Hematopoietic multipotent progenitor cell treated with erythropoietin and hydrocortisone succinate and interleukin-3 and kit ligand, for 15 days (in vitro differentiated cells): ENCODE data around the gene TMPRSS9.

Experiments
- DNase-seq: peaks from one replicate; pipeline ENCODE4 v3.0.0-alpha.2; 2015; ENCODE audit warnings: low spot score

Gene TMPRSS9

GRCh38 chr19:2359992-2360685 lies at the start of gene TMPRSS9:
Gene TMPRSS9 (plus strand): TSS chr19:2360265. CDS start chr19:2389786, 29,521 bp downstream.
- DNase-seq = no peak

DNA sequence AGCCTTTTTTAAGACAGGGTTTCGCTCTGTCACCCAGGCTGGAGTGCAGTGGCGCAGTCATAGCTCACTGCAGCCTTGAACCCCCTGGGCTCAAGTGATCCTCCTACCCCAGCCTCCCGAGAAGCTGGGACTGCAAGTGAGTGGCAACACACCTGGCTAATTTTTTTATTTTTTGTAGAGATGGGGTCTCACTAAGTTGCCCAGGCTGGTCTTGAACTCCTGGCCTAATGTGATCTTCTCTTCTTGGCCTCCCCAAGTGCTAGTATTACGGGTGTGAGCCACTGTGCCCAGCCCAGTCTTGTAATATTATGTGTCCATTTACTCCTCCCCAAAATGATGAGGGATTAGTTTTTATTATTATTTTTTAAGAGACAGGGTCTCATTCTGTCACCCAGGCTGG lies 49.0 kb upstream of the TMPRSS9 start:
- DNase-seq = no peak

- DNase-seq = no peak
These were observed 47.1 kb upstream of the TMPRSS9 start for GRCh38 chr19:2312820-2313501.

DNA sequence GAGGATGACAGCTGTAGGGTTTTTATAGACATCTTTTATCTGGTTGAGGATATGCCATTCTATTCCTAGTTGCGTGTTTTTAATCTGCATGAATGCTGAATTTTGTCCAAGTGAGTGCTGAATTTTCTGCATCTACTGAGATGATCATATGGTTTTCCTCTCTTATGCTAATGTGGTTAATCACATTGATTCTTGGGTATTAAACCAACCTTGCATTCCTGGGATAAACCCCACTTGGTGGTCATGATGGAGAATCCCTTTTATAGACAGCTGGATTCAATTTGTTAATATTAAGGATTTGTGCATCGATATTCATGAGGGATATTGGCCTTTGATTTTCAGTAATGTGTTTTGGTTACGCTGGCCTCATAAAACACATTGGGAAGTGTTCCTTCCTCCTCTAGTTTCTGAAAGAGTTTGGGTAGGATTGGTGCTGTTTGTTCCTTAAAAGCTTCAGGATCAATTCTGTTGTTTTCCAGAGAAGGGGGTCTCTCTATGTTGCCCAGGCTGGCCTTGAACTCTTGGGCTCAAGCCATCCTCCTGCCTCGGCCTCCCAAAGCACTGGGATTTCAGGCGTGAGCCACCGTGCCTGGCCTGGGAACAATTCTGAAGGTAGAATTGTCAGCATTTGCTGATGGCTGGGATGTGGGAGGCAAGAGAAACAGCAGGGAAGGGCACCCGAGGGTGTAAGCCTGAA lies 44.8 kb upstream of the TMPRSS9 start:
- DNase-seq = no peak

DNA sequence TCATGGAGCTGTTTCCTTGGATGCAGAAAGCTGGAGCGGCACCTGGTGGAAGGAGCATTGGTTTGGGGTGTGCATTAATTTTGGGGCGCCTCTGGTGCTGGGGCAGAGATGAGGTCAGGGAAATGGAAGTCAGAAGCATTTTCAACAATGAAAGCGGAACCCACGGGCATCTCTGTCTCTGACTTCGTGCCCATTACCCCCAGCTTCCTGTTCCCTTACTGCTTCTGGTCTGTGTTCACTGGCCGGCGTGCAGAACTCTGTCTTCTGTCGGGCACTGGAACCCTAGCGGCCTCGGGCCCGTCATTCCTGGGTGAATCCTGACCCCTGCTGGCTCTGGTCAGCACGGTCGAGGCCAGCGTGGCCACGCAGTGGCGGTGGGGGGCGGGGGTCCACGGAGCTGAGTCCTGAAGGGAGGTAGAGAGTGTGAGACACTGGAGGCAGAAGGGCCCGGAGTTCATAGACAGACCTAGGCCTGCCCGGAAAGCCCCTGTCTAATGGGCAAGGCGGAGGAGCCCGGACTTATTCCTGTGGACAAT lies 44.2 kb upstream of the TMPRSS9 start:
- DNase-seq = no peak

DNA sequence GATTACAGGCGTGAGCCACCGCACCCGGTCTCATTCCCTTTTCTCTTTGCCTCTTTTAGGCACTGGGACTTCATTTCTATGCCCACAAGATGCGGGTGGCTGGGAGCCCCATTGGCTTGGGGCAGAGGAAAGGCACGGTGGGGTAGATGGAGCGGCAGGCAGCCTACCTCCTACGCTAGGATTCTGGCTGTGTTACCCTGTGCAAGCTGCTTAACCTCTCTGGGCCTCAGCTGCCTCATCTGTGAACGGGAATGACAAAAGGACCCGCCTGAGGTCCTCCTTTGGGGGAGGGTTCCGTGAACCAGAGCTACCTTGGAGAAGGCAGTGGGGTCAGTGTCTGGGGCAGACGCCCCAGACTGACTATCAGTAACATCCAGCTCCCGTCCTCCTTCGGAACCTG lies 42.8 kb upstream of the TMPRSS9 start:
- no peak for DNase-seq

DNA sequence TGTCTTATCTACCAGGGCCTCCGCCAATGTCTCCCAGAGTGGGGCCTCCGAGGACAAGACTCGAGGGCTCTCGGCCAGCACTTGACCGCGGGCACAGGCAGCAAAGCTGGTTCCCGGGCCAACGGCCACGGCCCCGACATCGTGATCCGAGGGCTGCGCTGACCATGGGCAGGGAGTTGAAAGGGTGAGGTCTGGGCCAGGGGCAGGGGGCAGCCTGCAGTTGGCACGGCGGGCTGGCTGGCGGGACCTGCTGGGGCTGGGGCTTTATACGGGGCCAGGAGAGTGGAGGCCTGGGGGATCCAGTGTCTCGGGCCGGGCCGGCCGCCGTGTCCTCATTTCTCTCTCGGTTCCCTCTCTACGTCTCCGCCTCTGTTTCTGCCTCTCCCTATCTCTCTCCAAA lies 42.3 kb upstream of the TMPRSS9 start:
- DNase-seq = no peak

DNA sequence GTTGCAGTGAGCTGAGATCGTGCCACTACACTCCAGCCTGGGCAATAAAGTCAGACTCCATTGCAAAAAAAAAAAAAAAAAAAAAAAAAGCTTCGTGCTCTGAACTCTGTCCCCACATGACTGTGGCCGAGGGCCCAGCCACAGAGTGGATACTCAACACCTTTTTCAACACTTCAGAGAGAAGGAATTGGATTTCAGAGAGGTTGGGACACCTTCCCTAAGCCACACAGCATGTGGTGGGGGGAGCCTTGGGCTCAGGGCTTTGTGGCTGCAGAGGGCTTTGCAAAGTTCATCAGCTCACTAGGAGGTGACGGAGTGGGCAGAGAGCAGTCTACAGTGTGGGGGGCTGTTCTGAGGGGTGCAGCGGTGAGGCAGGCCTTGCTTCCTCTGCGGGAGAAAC lies 41.1 kb upstream of the TMPRSS9 start:
- DNase-seq = no peak

DNA sequence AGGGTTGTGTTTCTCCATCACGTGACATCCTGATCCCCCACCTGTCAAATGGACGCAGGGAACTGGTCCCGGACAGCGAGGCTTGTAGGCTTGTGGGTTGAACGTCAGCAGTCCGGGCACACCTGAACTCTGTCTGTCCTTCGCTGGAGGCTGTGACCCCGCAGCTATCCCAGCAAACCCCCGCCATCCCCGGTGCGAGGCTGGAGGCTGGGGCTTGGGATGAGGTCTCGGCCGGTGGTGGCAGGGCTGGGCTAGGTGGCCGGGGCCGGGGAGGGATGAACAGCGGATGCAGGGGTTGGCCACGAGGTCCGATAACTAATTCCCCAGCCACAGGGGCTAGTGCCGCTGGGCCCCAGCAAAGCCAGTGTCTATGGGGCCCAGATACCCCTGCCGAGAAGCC lies 40.5 kb upstream of the TMPRSS9 start:
- DNase-seq = no peak

- no peak for DNase-seq
These were observed 40.0 kb upstream of the TMPRSS9 start for GRCh38 chr19:2320049-2320448.

DNA sequence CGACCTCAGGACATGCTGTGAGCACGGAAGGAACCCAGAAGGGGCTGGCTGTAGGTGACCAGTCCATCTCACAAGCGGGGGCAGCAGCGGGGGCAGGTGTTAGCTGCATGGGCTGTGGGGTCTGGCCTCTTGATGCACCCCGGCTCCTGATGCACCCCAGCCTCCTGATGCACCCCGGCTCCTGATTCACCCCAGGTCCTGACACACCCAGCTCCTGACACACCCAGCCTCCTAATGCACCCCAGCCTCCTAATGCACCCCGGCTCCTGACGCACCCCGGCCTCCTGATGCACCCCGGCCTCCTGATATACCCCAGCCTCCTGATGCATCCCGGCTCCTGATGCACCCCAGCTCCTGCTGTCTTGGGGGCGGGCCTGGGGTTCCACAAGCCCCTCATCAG lies 39.1 kb upstream of the TMPRSS9 start:
- DNase-seq = no peak

- no peak for DNase-seq
These were observed 38.3 kb upstream of the TMPRSS9 start for GRCh38 chr19:2321565-2322283.

DNA sequence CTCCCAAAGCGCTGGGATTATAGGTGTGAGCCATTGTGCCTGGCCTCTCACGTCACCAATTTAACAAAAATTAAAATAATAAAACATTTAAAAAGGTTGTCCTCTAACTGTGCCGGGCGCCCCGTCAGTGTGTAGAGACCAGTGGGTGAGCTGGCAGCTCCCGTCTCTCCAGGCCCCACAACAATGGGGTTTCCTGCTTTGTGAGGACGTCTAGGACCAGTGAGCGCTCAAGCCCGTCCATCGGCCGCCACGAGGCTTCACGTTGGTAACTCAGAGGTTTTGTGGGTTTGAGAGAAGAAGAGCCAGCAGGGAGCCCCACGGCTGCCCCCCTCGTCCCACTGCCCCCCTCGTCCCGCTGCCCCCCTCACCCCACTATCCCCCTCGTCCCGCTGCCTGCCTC lies 36.4 kb upstream of the TMPRSS9 start:
- no peak for DNase-seq

DNA sequence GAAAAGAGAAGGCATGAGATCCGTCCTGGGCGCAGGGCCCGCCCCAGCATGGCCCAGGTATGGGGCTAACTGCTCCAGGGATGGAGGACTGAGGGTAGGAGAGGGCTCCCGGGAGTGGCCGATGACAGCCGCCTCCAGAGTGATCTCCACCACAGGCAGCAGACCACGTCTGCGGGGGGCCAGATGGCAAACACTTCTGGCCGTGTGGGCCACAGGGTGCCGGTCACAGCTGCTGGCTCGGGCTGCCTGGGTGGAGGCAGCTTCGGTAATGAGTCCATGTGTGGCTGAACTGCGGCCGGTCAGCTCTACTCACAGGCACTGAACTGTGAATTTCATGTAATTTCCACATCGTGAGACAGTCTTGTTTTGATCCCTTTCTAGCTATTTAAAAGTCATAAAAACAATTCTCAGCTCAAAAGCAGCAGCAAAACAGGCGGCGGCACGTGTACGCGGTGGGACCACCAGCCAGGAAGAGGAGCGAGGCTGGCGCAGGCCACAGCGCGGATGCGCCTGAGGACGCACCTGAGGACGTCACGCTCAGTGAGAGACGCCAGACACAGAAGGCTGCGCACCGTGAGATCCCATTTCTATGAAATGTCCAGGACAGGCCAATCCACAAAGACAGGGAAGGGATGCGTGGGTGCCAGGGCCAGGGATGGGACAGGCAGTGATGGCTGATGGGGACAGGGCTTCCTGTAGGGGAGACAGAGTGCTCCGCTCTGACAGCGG lies 35.7 kb upstream of the TMPRSS9 start:
- DNase-seq = no peak

GRCh38 chr19:2325281-2326046 lies 34.6 kb upstream of the TMPRSS9 start:
- DNase-seq = no peak

DNA sequence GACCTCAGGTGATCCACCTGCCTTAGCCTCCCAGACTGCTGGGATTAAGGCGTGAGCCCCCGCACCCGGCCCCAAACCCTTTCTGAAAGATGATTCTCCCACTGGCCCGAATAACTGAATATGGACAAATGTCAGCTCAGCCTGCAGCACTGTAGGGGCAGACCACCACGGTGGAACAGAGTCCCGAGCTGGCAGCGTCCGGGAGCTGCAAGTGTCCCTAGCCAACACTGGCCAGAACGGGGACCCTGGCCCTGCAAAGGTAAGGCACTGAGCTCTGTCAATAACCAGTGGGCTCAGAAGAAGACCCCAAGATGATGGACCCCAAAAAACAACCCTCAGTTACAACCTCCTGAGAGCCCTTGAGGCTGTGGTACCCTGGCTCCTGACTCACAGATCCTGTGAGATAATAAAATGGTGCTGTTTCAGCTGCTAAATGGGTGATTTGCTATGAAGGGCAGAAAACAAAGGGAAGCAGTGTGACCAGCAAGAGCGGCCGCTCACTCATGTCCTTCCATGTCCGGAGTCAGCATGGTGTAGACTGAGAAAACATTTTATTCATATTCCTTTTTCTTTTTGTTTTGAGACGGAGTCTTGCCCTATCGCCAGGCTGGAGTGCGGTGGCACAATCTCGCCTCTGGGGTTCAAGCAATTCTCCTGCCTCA lies 33.2 kb upstream of the TMPRSS9 start:
- DNase-seq = no peak

GRCh38 chr19:2327773-2328400 lies 32.2 kb upstream of the TMPRSS9 start:
- peak; percentile 30 for DNase-seq

DNA sequence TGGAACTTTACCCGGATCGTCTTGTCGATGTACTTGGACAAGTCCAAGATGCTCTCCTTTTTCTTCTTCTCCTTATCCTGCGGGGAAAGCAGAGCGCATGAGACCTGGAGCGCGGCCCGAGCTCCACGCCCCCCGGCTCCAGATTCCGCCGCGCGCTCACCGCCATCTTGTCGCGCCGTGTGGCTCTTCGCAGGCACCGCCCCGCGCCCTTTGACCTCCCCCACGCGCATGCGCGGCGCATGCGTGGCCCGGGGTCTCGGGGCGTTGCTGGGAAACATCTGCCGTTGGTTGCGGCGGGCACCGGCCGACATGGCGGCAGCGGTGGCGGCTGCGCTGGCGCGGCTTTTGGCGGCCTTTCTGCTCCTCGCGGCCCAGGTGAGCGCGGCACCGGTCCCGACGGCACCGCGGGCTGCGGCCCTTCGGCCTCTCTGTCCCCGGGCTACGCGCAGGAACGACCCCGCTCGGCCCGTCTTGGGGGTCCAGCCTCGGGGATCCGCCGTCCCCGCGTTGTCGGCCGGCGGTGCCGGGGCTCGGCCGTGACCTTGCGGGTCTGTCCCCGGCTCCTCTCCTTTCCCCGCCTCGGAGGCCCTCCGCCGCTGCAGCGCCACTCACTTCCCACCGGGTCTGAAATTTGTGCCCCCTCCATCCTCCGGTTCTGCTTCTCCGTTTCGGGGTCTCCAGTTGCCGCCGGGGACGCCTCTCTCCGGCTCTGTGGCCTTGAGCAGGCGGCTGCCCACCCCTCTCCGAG lies 31.5 kb upstream of the TMPRSS9 start, which contains the start of the genes LSM7 and SPPL2B:
LSM7 (minus strand) TSS at position 186 of the 748 bp plus-strand sequence; CDS start at position 166, 20 bp downstream.
SPPL2B (plus strand) TSS at position 284 of the 748 bp plus-strand sequence; CDS start at position 310, 26 bp downstream.
- DNase-seq = peak; percentile 92

GRCh38 chr19:2329149-2329478 lies 31.0 kb upstream of the TMPRSS9 start:
- DNase-seq = no peak
